Stimulated activated CD8-positive, alpha-beta memory T cell treated with anti-CD3 and anti-CD28 coated beads, Interleukin-7, amount 100 ng/mL, for 24 hours (primary cell): Measurements from ENCODE around the gene TESK2.

Source experiments
- DNase-seq: peaks from one replicate; pipeline ENCODE4 v3.0.0-alpha.2; 2020; ENCODE audit warnings: low read depth

TESK2 gene

DNA sequence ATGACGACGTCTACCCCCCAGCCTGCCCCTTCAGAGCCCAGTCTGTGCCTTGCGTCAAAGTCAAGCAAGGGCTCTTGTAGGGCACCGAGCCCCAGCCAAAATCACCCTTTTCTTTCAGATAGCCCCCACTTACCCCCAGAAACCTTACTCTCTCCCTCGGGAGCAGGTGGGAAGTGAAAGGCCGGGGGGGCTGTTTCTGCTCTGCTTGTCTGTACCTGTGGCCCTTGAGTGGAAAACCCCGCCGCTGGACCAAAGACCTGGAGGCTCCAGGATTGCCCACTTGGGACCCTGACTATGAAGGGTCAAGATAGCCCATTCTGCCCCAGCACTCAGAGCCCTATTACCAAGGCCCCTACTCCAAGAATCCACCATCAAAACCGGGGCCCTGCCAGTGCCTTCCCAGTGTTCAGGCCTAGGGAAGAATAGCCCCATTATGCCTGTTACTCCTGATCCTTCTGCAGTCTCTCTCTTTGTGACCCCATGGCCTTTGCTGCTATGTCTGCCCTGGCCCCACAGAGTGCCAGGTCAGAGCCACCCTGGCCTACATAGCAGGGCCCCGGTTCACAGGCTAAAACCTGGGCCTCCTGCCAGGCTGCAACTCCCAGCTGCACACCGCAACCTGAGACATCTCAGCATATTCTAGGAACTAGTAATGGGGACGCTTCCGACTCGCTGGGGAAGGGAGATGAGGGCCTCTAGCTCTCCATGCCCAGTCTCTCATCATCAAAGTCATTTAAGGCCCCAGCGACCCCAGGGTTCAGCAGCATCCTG lies 186.5 kb downstream of the TESK2 start:
- DNase-seq: no peak

- DNase-seq: peak; percentile 95
These were observed 187.2 kb downstream of the TESK2 start for GRCh38 chr1:45303520-45304310.

GRCh38 chr1:45302505-45303150 lies 188.3 kb downstream of the TESK2 start:
- DNase-seq: no peak

DNA sequence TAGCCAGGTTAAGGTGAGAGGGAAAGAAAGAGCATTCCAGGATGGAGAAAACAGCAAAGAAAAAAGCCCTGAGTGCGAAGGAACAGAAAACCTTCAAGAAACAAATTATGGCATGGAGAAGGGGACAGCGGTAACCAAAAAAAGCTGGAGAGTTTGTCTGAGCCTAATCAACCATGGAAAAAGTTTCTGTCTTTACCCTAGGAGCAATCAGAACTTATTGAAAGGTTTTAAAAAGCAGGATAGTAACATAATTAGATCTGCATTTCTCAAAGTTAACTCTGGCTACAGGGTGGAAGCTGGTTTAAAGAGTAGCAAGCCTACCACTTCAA lies 190.3 kb downstream of the TESK2 start:
- no peak for DNase-seq

GRCh38 chr1:45299981-45300668 lies 190.8 kb downstream of the TESK2 start:
- DNase-seq: no peak

DNA sequence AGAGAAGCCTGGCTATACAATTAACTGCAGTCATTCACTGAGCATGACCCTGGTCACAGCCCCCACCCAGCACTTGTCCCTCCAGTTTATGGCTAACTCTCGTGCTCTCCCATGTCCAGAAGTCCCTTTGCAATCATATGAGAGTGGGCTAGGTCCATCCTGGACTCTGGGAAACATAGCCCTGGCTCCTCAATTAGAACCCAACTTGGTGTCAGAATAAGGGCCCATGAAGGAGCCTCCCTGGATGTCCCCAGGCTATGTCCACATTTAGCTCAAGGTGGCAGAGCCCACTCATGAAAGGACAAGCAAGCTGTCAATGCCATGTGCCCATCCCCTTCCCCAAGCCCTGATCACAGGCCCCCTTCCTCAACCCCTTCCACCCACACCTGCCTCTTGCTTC lies 191.7 kb downstream of the TESK2 start:
- DNase-seq: no peak

GRCh38 chr1:45297666-45298356 lies 193.2 kb downstream of the TESK2 start:
- DNase-seq: no peak
